Ascending aorta (tissue), 2 donors: ENCODE measurements around the gene DDX20. TPM values are rescaled to one million over a fixed set of nuclear protein-coding genes. Genes with fewer than 3 reads are reported as not detected.

Source experiments
- DNase-seq, 2 donors: peaks; one replicate each; pipeline ENCODE4 v3.0.0-alpha.2; 2019; ENCODE audit warnings: low spot score in 2 of 2
- H3K27ac ChIP-seq, 2 donors: fragments of 200-600 bp; sonication (generic); one replicate each; pipeline ENCODE4 v1.5.1; 2016 to 2017; ENCODE audit warnings: mild to moderate bottlenecking in 1 of 2
- H3K27me3 ChIP-seq: fragments of 200-600 bp; sonication (generic); one replicate; pipeline ENCODE4 v1.5.1; 2017
- H3K36me3 ChIP-seq, 2 donors: fragments of 200-600 bp; sonication (generic); one replicate each; pipeline ENCODE4 v1.5.1; 2016
- H3K4me1 ChIP-seq, 2 donors: fragments of 200-600 bp; sonication (generic); one replicate each; pipeline ENCODE4 v1.5.1; 2016 to 2017; ENCODE audit warnings: mild to moderate bottlenecking in 1 of 2
- H3K4me3 ChIP-seq, 2 donors: fragments of 200-600 bp; sonication (generic); one replicate each; pipeline ENCODE4 v1.5.1; 2016 to 2017; ENCODE audit warnings: mild to moderate bottlenecking in 1 of 2
- H3K9me3 ChIP-seq, 2 donors: fragments of 200-600 bp; sonication (generic); one replicate each; pipeline ENCODE4 v1.5.1; 2016
- intact Hi-C: fragments of 100-400 bp; cut with DNase I; formaldehyde crosslinking; loops from one replicate; pipeline ENCODE4 v1.15.1; 2023
- total RNA-seq: library from RNA; depleted of rRNA; stranded (reverse); fragments of >200 nt; gene quantifications from one replicate; pipeline ENCODE4 v1.1.0, GENCODE V29; 2016
- TF ChIP-seq, protein P1 (sequence below), 3 experiments: fragments of 200-600 bp in 2 of 3; fragments of 450-650 bp in 1 of 3; sonication (generic) in 2 of 3; IDR thresholded peaks; one replicate each; pipeline ENCODE4 v1.5.1; 2016 to 2019; ENCODE audit warnings: antibody characterized with exemption in 3 of 3, mild to moderate bottlenecking in 1 of 3, moderate library complexity in 1 of 3

Gene DDX20
- total RNA-seq, 1 donor from 2014 or later = 11.3 TPM

DNA sequence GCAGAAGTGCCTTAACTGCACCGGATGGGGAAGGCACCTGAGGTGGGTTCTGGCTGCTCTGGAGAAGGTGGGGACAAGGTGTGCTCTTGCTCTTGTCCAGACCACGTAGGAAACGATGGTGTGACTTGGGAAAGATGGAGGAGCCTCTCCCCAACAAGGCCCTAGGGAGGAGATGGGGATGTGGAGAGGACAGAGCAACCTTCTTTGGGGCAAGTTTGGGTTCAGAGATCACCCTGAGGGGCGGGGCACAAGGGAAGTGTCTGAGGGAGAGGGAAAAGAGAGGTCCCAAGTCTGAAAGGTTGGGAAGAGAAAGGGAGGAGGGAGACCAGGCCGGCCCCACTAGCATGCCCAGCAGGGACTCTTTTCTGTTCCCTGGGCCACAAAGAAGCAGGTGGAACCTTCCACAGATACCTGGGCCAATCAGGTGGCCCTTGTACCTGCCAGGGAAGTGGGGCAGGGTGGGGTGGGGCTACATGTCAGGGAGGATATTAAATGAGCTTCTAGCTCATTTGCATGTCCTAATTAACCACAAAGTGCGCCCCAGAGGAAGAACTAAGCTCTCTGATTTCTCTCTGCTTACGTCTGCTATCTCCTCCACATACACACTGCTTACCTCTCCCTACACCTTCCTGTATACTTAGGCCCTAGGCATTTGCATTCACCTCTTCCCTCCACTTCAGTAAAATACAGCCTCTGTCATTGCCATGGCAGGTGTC is 32.5 kb upstream of the DDX20 start:
- intact Hi-C loops = no loop called here
- Histone ChIP-seq H3K4me3 (no peak overlapping the region), H3K4me1 (peaks cover 0 to 7% of the 10 kb centered on the region in 2 donors), H3K9me3 (no peaks in the 10 kb centered on the region), H3K27me3 (no peaks in the 10 kb centered on the region), H3K36me3 (peaks cover 0 to 14% of the 10 kb centered on the region in 2 donors), H3K27ac (no peak overlapping the region)
- DNase-seq = no peak
- TF ChIP-seq, protein P1, sequence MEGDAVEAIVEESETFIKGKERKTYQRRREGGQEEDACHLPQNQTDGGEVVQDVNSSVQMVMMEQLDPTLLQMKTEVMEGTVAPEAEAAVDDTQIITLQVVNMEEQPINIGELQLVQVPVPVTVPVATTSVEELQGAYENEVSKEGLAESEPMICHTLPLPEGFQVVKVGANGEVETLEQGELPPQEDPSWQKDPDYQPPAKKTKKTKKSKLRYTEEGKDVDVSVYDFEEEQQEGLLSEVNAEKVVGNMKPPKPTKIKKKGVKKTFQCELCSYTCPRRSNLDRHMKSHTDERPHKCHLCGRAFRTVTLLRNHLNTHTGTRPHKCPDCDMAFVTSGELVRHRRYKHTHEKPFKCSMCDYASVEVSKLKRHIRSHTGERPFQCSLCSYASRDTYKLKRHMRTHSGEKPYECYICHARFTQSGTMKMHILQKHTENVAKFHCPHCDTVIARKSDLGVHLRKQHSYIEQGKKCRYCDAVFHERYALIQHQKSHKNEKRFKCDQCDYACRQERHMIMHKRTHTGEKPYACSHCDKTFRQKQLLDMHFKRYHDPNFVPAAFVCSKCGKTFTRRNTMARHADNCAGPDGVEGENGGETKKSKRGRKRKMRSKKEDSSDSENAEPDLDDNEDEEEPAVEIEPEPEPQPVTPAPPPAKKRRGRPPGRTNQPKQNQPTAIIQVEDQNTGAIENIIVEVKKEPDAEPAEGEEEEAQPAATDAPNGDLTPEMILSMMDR (IDR thresholded peaks at IDR 0.05) = no peak

GRCh38 chr1:111723871-111724270 is 31.8 kb upstream of the DDX20 start:
- DNase-seq = no peak
- intact Hi-C loops = no loop called here
- Histone ChIP-seq H3K4me1 (peaks cover 0 to 7% of the 10 kb centered on the region in 2 donors), H3K36me3 (peaks cover 0 to 14% of the 10 kb centered on the region in 2 donors), H3K27ac (no peak overlapping the region), H3K9me3 (no peaks in the 10 kb centered on the region), H3K4me3 (no peak overlapping the region), H3K27me3 (no peaks in the 10 kb centered on the region)
- TF ChIP-seq, protein P1 (IDR thresholded peaks at IDR 0.05) = no peak

DNA sequence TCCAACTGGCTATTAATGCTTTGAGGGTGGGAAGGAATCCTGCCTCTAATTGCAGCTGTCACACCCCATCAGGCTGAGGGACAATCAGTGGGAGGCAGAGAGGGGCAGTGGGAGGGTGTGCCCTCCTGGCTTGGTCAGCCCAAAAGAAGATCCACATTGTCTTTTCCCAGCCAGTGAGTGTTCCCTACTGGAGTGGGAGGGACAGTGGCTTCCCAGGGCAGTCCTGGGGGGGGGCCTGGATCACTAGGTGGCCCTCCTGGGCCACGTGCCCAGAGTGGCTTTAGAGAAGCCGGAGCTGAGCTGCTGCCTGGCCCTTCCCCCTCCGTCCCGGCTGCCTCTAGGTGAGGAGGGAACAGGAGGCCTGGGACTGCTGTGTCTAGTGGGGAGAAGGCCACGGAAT is 30.5 kb upstream of the DDX20 start:
- Histone ChIP-seq H3K36me3 (peaks cover 0 to 14% of the 10 kb centered on the region in 2 donors), H3K9me3 (no peaks in the 10 kb centered on the region), H3K4me3 (no peak overlapping the region), H3K4me1 (peaks cover 0 to 7% of the 10 kb centered on the region in 2 donors), H3K27ac (no peak overlapping the region), H3K27me3 (no peaks in the 10 kb centered on the region)
- TF ChIP-seq, protein P1 (IDR thresholded peaks at IDR 0.05) = no peak
- DNase-seq = no peak
- intact Hi-C loops = no loop called here

GRCh38 chr1:111727056-111727455 is 28.6 kb upstream of the DDX20 start:
- H3K4me1 ChIP-seq = peaks cover 0 to 6% of the 10 kb centered on the region in 2 donors
- no peak overlapping the region for H3K4me3 ChIP-seq

DNA sequence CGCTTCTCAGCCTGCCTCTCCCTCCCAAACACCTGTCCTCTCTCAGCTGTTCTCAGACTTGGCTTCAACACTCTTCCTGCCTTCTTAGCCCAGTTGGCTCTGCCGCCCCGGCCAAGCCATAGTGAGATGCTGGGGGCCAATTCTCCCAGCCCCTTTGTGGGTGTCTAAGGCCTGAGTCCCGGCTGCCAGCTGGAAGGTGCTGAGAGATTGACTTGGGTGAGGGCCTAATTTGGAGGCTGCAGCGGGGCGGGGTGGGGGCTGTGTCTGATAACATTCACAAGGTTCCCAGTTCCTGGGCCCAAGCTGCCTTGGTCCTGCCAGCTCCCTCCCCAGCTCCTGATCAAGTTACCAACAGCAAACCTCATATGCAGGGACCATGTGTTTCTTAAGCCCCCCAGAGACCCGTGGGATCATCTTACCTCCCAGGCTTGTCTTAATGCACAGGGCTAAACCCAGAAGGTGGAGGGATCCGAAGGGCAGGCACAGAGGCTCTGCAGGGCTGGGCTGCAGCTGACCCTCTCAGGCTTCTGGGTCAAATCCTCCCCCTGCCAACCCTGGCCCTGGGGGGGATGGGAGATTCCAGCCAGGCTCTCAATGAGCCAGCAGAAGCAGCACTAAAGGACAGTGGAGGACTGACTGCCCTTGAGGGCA is 26.3 kb upstream of the DDX20 start:
- Histone ChIP-seq H3K36me3 (peaks cover 0 to 14% of the 10 kb centered on the region in 2 donors), H3K4me1 (peaks cover 0 to 5% of the 10 kb centered on the region in 2 donors), H3K27ac (peak overlapping the region; percentile 6 to 25), H3K4me3 (no peak overlapping the region), H3K9me3 (no peaks in the 10 kb centered on the region), H3K27me3 (no peaks in the 10 kb centered on the region)
- intact Hi-C loops = no loop called here
- DNase-seq = peak in 1 of 2 donors; percentile 52
- TF ChIP-seq, protein P1 (IDR thresholded peaks at IDR 0.05) = no peak

More at GRCh38 chr1:111727056-111727455, 28.6 kb upstream of the DDX20 start:
- Histone ChIP-seq H3K27me3 (no peaks in the 10 kb centered on the region), H3K27ac (no peak overlapping the region), H3K36me3 (peaks cover 0 to 14% of the 10 kb centered on the region in 2 donors), H3K9me3 (no peaks in the 10 kb centered on the region)
- no peak for DNase-seq
- TF ChIP-seq, protein P1 (IDR thresholded peaks at IDR 0.05) = no peak
- intact Hi-C loops = no loop called here
